Stimulated activated CD4-positive, alpha-beta T cell treated with anti-CD3 and anti-CD28 coated beads, Interleukin-15, amount 100 ng/mL, for 48 hours (primary cell): ENCODE data around the gene C11orf97.
"Not testable (repeated sequence)": the region's sequence is repeated elsewhere in the genome, so short reads cannot be mapped to it uniquely, and the experiment has no call there.

Experiments
- DNase-seq, 2 donors: peaks; one replicate each; pipeline ENCODE4 v3.0.0-alpha.2; 2020; ENCODE audit warnings: low read depth in 2 of 2

The C11orf97 gene

GRCh38 chr11:94525546-94526324 lies 13.5 kb downstream of the C11orf97 start:
- no peak for DNase-seq

DNA sequence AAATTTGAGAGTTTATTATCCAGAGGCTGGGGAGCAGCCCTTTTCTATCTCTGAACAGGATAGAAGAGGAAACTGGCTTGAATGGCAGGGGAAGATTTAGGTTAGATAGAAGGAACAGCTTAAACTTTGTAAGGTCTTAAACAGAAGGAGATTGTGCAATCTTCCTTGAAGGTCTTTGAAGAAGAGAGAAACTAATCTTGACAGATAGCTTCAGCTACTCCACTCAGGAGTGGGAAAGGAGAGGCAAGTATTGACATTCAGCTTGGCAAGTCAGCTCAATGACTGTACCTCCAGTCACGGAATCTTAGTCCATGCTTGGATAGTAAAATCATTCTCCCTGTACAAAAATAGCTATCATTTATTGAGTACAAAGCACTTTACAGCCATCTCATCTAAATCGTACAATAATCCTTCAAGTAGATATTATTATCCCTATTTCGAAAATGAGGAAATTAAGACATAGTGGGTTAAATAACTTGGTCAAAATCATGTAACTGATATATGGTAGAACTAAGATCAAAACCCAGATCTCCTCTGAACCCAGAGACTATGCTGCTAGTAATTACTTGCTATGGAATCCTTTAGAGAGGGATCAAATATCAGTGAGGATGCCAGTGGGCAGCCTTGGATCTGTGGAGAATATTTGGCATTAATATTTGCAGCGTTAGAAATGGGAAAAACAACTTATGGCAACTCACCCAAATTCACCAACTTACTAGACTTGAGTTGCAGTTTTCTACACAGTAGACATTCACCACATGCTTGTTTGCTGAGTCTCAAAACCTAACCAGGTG lies 14.6 kb downstream of the C11orf97 start:
- DNase-seq = no peak

DNA sequence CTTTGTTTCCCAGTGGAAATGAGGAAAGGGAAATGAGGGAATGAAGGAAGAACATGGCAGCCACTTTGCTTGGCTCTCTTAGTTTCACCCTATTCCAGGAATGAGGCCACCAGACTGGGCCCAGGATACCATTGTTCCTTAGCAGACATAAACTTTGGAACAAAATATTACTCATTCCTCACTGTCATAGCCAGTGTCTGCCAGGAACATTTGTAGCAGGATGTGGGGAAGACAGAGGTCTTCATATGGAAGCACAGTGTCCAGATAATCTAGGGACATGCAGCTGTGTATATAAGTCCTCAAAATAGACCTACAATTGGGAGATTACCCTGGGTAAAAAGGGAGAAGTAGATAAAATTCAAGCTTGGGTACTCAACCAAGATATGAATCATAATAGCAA lies 16.3 kb downstream of the C11orf97 start:
- DNase-seq = no peak

DNA sequence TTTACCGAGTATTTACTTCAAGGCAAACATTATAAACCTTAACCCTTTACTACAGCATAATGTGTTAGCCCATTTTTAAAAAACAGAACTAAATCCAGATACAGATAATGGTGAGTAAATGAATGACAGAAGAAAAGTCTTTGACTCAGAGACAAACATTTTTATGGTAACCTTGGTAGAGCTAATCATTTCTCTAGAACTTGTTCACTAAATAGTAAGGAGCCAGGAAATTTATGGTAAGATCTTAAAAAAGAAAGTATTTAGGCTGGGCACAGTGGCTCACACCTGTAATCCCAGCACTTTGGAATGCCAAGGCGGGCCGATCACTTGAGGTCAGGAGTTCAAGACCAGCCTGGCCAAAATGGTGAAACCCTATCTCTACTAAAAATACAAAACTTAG lies 19.9 kb downstream of the C11orf97 start:
- no peak for DNase-seq

DNA sequence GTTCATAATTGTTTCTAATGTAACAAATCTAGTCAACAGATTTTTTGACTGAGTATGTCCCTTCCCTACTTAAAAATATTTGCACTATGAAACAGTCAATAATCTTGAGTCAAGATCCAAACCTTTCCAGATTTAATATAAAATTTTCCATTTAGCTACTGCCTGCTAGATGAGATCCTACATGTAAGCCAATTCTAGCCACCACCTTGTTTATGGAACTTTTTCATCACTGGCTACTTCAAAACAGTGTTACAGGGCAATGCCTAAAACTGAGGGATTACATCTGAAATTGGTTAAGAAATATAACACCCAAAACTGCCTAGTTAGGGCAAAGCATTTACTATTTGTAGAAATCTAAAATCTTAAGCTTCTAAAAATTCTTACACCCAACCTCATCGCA lies 20.9 kb downstream of the C11orf97 start:
- DNase-seq = no peak

DNA sequence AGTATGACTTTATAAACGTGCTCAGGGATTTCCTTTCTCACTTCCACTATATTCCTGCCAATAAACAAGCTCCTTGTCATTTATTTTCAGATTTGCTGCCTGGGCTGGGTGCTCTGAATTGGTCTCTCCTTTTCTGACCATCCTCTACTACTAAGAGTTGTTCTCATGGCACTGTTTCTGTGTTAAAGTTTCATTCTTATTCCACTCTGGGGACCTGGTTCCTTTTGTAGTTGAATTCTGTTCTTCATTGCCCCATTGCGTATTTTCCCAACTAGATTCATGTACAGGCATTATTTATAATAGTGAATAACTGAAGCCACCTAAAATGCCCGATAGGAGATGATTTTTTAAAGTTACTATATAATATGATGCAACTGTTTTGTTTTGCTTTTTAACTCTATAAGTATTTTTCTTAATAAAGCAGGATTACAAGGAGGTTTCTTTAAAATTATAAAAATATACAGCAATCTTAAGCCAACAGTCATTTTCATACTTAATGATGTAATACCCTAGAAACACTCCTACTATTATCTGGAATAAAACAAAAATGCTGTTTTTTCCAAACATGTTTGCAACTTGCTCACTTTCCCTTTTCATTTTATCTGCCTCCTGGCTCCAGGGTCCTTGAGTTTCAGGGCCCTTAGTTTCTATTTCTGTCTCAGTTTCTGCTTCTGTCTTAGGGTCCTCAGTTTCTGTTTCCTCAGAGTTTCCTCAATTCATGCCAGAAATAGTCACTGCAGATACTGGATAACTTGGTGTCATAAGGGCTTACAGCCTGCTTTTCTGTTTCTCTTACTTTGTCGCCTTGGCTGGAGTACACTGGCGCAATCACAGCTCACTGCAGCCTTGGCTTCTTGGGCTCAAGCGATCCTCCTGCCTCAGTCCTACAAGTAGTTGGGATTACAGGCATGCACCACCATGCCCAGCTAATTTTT lies 21.7 kb downstream of the C11orf97 start:
- no peak for DNase-seq

GRCh38 chr11:94536386-94536785 lies 24.1 kb downstream of the C11orf97 start:
- no peak for DNase-seq

DNA sequence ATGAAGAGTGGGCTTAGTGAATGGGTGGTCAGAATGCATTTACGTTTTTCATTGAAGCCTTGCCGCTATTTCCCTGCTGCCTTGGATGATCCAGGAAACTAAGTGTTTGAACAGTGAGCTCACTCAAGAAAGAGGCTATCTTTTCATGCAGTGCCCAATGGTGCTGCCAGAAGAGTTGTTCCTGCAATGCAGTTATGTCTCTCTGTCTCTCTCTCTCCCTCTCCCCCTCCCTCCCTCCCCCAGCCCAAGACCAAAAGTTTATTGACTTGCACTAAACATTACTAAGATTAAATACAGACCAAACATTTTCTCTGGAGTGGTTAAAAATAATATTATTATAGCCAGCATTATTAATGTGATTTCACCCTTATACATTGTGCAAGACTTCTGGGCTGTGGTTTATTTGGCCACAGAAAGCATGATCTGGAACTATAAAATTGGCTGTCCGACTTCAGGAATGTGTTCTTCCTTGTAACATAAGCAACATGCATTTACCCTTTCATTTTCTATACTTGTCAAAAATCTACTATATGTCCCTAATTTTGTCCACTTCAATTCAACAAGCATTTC lies 24.9 kb downstream of the C11orf97 start:
- no peak for DNase-seq

- no peak for DNase-seq
These were observed 27.2 kb downstream of the C11orf97 start for GRCh38 chr11:94539420-94539819.

- DNase-seq = peak; percentile 58 to 64
These were observed 31.7 kb downstream of the C11orf97 start, which contains the start of gene FUT4 for GRCh38 chr11:94543695-94544645. Gene FUT4, plus strand, starts transcription at chr11:94543921. Its CDS starts 213 bp downstream, at chr11:94544134.

DNA sequence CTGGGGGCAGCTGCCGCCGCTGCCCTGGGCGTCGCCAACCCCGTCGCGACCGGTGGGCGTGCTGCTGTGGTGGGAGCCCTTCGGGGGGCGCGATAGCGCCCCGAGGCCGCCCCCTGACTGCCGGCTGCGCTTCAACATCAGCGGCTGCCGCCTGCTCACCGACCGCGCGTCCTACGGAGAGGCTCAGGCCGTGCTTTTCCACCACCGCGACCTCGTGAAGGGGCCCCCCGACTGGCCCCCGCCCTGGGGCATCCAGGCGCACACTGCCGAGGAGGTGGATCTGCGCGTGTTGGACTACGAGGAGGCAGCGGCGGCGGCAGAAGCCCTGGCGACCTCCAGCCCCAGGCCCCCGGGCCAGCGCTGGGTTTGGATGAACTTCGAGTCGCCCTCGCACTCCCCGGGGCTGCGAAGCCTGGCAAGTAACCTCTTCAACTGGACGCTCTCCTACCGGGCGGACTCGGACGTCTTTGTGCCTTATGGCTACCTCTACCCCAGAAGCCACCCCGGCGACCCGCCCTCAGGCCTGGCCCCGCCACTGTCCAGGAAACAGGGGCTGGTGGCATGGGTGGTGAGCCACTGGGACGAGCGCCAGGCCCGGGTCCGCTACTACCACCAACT lies 32.5 kb downstream of the C11orf97 start:
- DNase-seq = no peak

- no peak for DNase-seq
These were observed 33.3 kb downstream of the C11orf97 start for GRCh38 chr11:94545264-94546161.

DNA sequence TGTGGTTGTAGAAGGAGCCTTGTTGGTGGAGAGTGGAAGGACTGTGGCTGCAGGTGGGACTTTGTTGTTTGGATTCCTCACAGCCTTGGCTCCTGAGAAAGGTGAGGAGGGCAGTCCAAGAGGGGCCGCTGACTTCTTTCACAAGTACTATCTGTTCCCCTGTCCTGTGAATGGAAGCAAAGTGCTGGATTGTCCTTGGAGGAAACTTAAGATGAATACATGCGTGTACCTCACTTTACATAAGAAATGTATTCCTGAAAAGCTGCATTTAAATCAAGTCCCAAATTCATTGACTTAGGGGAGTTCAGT lies 33.9 kb downstream of the C11orf97 start:
- no peak for DNase-seq

DNA sequence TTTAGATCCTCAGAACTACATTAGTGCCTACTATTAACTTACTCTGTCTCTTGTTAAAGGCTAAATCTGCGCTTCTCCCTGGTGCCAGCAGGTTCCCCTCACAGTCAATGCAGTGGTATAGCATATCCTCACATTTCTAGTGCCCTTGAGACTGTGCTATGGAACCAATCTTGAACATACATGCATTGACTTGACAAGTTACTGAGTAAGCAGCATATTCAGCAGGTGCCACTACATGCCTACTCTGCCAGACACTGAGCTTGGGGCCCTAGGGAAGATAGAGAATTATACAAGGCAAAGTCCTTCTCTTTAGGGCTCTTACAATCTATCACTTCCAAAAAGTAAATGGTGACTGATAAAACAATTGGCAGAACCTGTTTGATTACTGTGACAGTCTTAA lies 34.6 kb downstream of the C11orf97 start:
- no peak for DNase-seq

GRCh38 chr11:94549146-94549545 lies 36.9 kb downstream of the C11orf97 start:
- no peak for DNase-seq

DNA sequence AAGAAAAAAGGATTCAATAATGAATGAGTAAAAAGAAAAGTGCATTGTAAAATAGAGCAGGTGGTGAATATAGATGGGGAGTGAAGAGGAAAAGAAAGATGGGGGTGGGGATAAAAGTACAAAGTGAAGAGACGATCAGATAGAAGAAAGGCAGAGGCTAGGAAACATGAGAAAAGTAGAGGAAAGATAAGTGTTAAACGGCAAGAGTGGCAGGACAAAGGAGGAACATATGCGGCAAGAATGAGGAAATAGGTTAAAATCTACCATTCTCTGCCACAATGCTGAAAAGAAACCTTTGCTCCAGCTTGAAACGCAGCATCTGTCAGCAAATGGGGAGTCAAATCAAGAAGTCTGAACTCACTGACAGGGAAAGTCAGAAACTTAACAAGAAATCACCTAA lies 38.3 kb downstream of the C11orf97 start:
- DNase-seq = no peak

GRCh38 chr11:94553938-94554337 lies 41.7 kb downstream of the C11orf97 start:
- DNase-seq = no peak

DNA sequence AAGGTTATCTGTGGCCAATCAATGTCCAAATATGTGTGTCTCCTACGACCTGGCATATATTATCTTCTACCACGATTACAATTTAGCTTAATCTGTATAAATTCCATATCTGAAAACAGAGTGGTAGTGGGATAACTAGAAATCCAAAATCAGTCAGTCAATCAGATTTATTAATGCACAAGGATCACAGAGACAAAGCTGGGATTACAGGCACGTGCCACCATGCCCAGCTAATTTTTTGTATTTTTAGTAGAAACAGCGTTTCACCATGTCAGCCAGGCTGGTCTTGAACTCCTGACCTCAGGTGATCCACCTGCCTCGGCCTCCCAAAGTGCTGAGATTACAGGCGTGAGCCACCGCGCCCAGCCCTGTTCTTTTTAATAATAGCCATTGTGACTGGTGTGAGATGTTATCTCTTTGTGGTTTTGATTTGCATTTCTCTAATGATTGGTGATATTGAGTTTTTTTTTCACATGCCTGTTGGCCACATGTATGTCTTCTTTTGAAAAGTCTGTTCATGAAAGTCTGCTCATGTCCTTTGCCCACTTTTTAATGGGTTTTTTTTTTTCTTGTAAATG lies 43.6 kb downstream of the C11orf97 start:
- not testable (repeated sequence) for DNase-seq

- no peak for DNase-seq
These were observed 45.2 kb downstream of the C11orf97 start for GRCh38 chr11:94557421-94557820.
